ENCODE results near the gene PARP2. TPM values are rescaled to one million over a fixed set of nuclear protein-coding genes. Genes with fewer than 3 reads are reported as not detected.

Gene PARP2
- total and polyA plus RNA-seq, 9 of the 15 experiments (the other 6 are each of a cell fraction or from before 2014, with no cell fraction given): 19.7 to 50.5 (median 29.9) TPM

GRCh38 chr14:20347747-20348146 lies 4.3 kb downstream of the PARP2 start (continued):
- TF ChIP-seq REST (IDR thresholded peaks at IDR 0.05; ENCODE audit: borderline replicate concordance) (no peak), REST (CRISPR knock-in tag; IDR thresholded peaks at IDR 0.05; ENCODE audit: low read depth) (no peak), ARHGAP35 (IDR thresholded peaks at IDR 0.05; ENCODE audit: partially characterized antibody) (no peak), HCFC1 (IDR thresholded peaks at IDR 0.05; ENCODE audit: low read depth, low read length) (no peak), ZNF140 (CRISPR knock-in tag; IDR thresholded peaks at IDR 0.05) (no peak), MAX (CRISPR knock-in tag; IDR thresholded peaks at IDR 0.05) (no peak), FIP1L1 (IDR thresholded peaks at IDR 0.05; ENCODE audit: low read depth, low read length, poor library complexity, severe bottlenecking) (no peak), NFE2L1 (tag; IDR thresholded peaks at IDR 0.05; ENCODE audit: borderline replicate concordance, low read depth) (no peak), BCLAF1 (IDR thresholded peaks at IDR 0.05; ENCODE audit: borderline replicate concordance in 1 of 2, control insufficient read depth in 1 of 2, low read depth in 2 of 2, low read length in 1 of 2) (no peak), FOXO4 (CRISPR knock-in tag; IDR thresholded peaks at IDR 0.05) (no peak), GATAD2A (IDR thresholded peaks at IDR 0.05) (no peak)

Data from K562 (cell line).